ENCODE data around the gene UTS2B.

Gene UTS2B

DNA sequence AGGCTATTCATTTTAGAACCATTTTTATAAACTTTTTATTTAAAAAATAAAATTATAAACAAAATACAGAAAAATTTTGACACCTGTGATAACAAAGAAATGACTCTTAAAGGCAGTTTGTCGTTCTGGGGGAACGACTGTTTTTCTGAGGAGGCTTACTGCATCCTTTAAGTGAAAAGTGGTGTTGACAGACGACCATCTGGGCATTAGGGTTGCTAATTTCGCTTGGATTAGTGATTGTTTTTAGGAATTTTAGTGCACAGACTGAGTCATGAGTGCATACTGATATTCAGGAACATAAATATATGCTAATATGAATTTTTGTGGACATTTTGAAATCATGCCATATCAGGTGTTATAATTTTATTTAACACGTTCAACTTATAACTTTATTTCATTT is 102.8 kb downstream of the UTS2B start:
- Histone ChIP-seq H3K4me3 (ENCODE audit: low read depth in 1 of 2, low read length in 1 of 2) (no peak overlapping the region), H3K9me3 (no peaks in the 10 kb centered on the region), H3K27me3 (no peaks in the 10 kb centered on the region), H3K27ac (no peak overlapping the region), H3K4me1 (ENCODE audit: control insufficient read depth in 1 of 2, insufficient read depth in 1 of 2, low read depth in 1 of 2, low read length in 1 of 2) (no peaks in the 10 kb centered on the region), H3K36me3 (no peaks in the 10 kb centered on the region)
- TF ChIP-seq, protein P1, sequence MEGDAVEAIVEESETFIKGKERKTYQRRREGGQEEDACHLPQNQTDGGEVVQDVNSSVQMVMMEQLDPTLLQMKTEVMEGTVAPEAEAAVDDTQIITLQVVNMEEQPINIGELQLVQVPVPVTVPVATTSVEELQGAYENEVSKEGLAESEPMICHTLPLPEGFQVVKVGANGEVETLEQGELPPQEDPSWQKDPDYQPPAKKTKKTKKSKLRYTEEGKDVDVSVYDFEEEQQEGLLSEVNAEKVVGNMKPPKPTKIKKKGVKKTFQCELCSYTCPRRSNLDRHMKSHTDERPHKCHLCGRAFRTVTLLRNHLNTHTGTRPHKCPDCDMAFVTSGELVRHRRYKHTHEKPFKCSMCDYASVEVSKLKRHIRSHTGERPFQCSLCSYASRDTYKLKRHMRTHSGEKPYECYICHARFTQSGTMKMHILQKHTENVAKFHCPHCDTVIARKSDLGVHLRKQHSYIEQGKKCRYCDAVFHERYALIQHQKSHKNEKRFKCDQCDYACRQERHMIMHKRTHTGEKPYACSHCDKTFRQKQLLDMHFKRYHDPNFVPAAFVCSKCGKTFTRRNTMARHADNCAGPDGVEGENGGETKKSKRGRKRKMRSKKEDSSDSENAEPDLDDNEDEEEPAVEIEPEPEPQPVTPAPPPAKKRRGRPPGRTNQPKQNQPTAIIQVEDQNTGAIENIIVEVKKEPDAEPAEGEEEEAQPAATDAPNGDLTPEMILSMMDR (IDR thresholded peaks at IDR 0.05): no peak

DNA sequence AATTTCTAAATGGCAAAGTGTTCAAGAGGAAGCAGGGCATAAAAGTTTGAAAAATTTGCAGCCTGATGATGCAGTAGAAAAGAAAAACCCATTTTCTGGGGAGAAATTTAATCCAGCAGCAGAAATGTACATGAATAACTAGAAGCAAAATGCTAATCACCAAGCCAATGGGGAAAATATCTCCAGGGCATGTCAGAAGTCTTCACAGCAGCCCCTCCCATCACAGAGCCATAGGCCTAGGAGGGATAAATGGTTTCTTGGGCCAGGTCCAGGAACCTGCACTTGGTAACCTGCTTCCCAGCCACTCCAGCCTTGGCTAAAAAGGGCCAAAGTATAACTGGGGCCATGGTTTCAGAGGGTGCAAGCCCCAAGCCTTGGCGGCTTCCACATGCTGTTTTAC is 108.7 kb downstream of the UTS2B start:
- Histone ChIP-seq H3K4me3 (ENCODE audit: low read depth in 1 of 2, low read length in 1 of 2) (no peak overlapping the region), H3K36me3 (no peaks in the 10 kb centered on the region), H3K27ac (no peak overlapping the region), H3K4me1 (ENCODE audit: control insufficient read depth in 1 of 2, insufficient read depth in 1 of 2, low read depth in 1 of 2, low read length in 1 of 2) (no peaks in the 10 kb centered on the region), H3K27me3 (no peaks in the 10 kb centered on the region), H3K9me3 (no peaks in the 10 kb centered on the region)
- TF ChIP-seq, protein P1 (IDR thresholded peaks at IDR 0.05): no peak

DNA sequence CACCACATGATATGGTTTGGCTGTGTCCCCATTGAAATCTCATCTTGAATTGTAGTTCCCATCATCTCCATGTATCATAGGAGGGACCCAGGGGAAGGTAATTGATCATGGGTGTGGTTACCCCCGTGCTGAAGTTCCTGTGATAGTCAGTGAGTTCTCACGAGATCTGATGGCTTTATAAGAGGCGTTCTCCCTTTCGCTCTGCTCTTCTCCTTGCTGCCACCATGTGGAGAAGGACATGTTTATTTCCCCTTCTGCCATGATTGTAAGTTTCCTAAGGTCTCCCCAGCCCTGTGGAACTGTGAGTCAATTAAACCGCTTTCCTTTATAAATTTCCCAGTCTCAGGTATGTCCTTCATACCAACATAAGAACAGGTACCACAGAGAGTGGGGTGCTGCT is 109.4 kb downstream of the UTS2B start:
- H3K36me3 ChIP-seq: no peaks in the 10 kb centered on the region
- H3K9me3 ChIP-seq: no peaks in the 10 kb centered on the region
- H3K4me3 ChIP-seq (ENCODE audit: low read depth in 1 of 2, low read length in 1 of 2): no peak overlapping the region
- no peak overlapping the region for H3K27ac ChIP-seq
- H3K27me3 ChIP-seq: no peaks in the 10 kb centered on the region
- TF ChIP-seq, protein P1 (IDR thresholded peaks at IDR 0.05): no peak
- H3K4me1 ChIP-seq (ENCODE audit: control insufficient read depth in 1 of 2, insufficient read depth in 1 of 2, low read depth in 1 of 2, low read length in 1 of 2): no peaks in the 10 kb centered on the region

GRCh38 chr3:191217301-191217700 is 113.0 kb downstream of the UTS2B start:
- Histone ChIP-seq H3K27me3 (no peaks in the 10 kb centered on the region), H3K9me3 (no peaks in the 10 kb centered on the region), H3K36me3 (no peaks in the 10 kb centered on the region), H3K4me1 (ENCODE audit: control insufficient read depth in 1 of 2, insufficient read depth in 1 of 2, low read depth in 1 of 2, low read length in 1 of 2) (no peaks in the 10 kb centered on the region), H3K4me3 (ENCODE audit: low read depth in 1 of 2, low read length in 1 of 2) (no peak overlapping the region), H3K27ac (no peak overlapping the region)
- TF ChIP-seq, protein P1 (IDR thresholded peaks at IDR 0.05): no peak

Data from neutrophil (primary cell).